Measurements from ENCODE around the gene WWOX. TPM values are rescaled to one million over a fixed set of nuclear protein-coding genes. Genes with fewer than 3 reads are reported as not detected.

The WWOX gene
- total and polyA plus RNA-seq, 2 of the 4 experiments (the other 2 are of a cell fraction) = 2.7 to 5.4 TPM

DNA sequence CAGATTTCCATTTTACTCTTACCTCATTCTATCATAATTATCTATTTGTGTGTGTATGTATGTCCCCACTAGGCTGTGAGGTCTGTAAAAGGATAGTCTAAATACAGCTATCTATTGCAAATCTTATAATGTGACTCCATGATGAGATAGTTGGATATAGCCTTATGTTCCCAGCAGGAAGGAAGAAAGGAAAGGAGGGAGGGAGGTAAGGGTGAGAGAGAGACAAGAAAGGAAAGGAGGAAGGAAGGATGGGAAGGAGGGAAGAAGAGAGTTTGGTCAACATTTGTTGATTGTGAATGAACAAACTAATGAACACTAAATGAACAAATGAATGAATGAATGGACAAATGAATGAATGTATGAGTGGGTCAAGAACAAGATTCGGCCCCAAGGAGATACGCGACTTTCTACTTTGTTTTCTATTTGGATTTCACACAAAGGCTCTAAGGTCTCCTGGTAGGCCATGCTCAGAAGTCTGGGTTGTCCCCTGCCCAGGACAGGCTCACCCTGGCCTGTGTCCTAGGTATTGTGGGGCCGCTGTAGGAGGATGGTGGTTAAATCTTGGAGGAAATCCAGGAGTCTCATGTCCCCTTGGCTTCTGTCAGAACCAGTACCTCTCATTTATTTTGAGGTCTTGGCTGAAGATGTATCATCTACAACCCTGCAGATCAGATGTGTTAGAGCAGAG lies 195.2 kb downstream of the WWOX start:
- H4K20me1 ChIP-seq (ENCODE audit: insufficient read depth, low read length) = no peaks in the 10 kb centered on the region
- no peak overlapping the region for H2AK9ac ChIP-seq (replicated peaks; ENCODE audit: low read depth, low read length, poor library complexity)
- no peak for ATAC-seq (ENCODE audit: low read depth)
- no peaks in the 10 kb centered on the region for H3K36me3 ChIP-seq (ENCODE audit: control insufficient read depth, insufficient read depth, low read length)
- BruUV-seq (replicated peaks) = no TSS peak
- no peaks in the 10 kb centered on the region for H3K4me1 ChIP-seq (ENCODE audit: control insufficient read depth, insufficient read depth, low read length)
- CTCF ChIA-PET = no interaction called here
- no CpG with 5 or more reads among the region's 4 CpGs for WGBS, 2 experiments (ENCODE audit: extremely low coverage in 2 of 2, insufficient read length in 1 of 2)
- TF ChIP-seq MAFK (IDR thresholded peaks at IDR 0.05; ENCODE audit: low read depth, low read length) (no peak), CEBPB (IDR thresholded peaks at IDR 0.05; ENCODE audit: low read depth, low read length) (no peak), MAZ (IDR thresholded peaks at IDR 0.05; ENCODE audit: borderline replicate concordance, low read depth, low read length) (no peak), MXI1 (IDR thresholded peaks at IDR 0.05; ENCODE audit: borderline replicate concordance, low read depth, low read length) (no peak), BHLHE40 (IDR thresholded peaks at IDR 0.05; ENCODE audit: low read depth, low read length) (no peak), RAD21 (IDR thresholded peaks at IDR 0.05; ENCODE audit: low read length) (no peak), CHD1 (IDR thresholded peaks at IDR 0.05; ENCODE audit: low read depth, low read length) (no peak)
- TF ChIP-seq, protein P1, sequence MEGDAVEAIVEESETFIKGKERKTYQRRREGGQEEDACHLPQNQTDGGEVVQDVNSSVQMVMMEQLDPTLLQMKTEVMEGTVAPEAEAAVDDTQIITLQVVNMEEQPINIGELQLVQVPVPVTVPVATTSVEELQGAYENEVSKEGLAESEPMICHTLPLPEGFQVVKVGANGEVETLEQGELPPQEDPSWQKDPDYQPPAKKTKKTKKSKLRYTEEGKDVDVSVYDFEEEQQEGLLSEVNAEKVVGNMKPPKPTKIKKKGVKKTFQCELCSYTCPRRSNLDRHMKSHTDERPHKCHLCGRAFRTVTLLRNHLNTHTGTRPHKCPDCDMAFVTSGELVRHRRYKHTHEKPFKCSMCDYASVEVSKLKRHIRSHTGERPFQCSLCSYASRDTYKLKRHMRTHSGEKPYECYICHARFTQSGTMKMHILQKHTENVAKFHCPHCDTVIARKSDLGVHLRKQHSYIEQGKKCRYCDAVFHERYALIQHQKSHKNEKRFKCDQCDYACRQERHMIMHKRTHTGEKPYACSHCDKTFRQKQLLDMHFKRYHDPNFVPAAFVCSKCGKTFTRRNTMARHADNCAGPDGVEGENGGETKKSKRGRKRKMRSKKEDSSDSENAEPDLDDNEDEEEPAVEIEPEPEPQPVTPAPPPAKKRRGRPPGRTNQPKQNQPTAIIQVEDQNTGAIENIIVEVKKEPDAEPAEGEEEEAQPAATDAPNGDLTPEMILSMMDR (conservative IDR thresholded peaks at IDR 0.05; ENCODE audit: low read depth, low read length) = no peak
- no peak overlapping the region for H3K23ac ChIP-seq (ENCODE audit: low read depth, low read length)
- no peak overlapping the region for H4K5ac ChIP-seq (ENCODE audit: low read depth, low read length)
- no peak overlapping the region for H4K91ac ChIP-seq (ENCODE audit: insufficient read depth, low read depth, low read length)
- no peaks in the 10 kb centered on the region for H3K27me3 ChIP-seq (ENCODE audit: control insufficient read depth, insufficient read depth, low read length)
- H2BK120ac ChIP-seq (ENCODE audit: low read depth, low read length) = no peak overlapping the region
- no peak overlapping the region for H3K4me2 ChIP-seq (ENCODE audit: low read depth, low read length)
- H2BK5ac ChIP-seq (ENCODE audit: low read depth, low read length, poor library complexity, severe bottlenecking) = no peak overlapping the region
- no peak overlapping the region for H3K14ac ChIP-seq (replicated peaks; ENCODE audit: low read depth, low read length)
- no peak overlapping the region for H3K56ac ChIP-seq (ENCODE audit: extremely low read depth, insufficient read depth, low read length)
- H3K4me3 ChIP-seq (ENCODE audit: insufficient read depth, low read depth, low read length) = no peak overlapping the region
- H3K79me1 ChIP-seq (ENCODE audit: low read depth in 1 of 2, low read length in 2 of 2) = no peaks in the 10 kb centered on the region
- dilution Hi-C loops (cut with HindIII; ENCODE audit: low sequenced_read_pairs, unreplicated experiment) (no loop called here), intact Hi-C loops (cut with micrococcal nuclease) (no loop called here), in situ Hi-C loops (cut with MboI; ENCODE audit: low sequenced_read_pairs) (no loop called here)
- no peak overlapping the region for H2BK15ac ChIP-seq (ENCODE audit: low read depth, low read length)
- H2BK20ac ChIP-seq (ENCODE audit: low read depth, low read length) = no peak overlapping the region
- POLR2A ChIA-PET (ENCODE audit: unreplicated experiment) = no interaction called here
- no peak overlapping the region for H2AFZ ChIP-seq (replicated peaks; ENCODE audit: low read length, poor library complexity)
- H4K8ac ChIP-seq (ENCODE audit: low read depth in 2 of 2, low read length in 2 of 2) = no peak overlapping the region
- H3K9me1 ChIP-seq (ENCODE audit: insufficient read depth, low read length) = no peaks in the 10 kb centered on the region
- H3K9ac ChIP-seq (ENCODE audit: low read depth, low read length) = no peak overlapping the region
- H3K27ac ChIP-seq (ENCODE audit: insufficient read depth, low read length) = no peak overlapping the region
- H3K18ac ChIP-seq (ENCODE audit: low read depth, low read length) = no peak overlapping the region
- H3K9me3 ChIP-seq (ENCODE audit: control insufficient read depth, insufficient read depth, low read length) = peaks cover 10% of the 10 kb centered on the region
- H2AK5ac ChIP-seq (ENCODE audit: low read depth, low read length) = no peak overlapping the region
- no peak for DNase-seq
- H3K4ac ChIP-seq (ENCODE audit: low read depth, low read length) = no peak overlapping the region
